ENCODE data around the gene SLC22A23.
"Not testable (repeated sequence)": the region's sequence is repeated elsewhere in the genome, so short reads cannot be mapped to it uniquely, and the experiment has no call there.

SLC22A23 gene

DNA sequence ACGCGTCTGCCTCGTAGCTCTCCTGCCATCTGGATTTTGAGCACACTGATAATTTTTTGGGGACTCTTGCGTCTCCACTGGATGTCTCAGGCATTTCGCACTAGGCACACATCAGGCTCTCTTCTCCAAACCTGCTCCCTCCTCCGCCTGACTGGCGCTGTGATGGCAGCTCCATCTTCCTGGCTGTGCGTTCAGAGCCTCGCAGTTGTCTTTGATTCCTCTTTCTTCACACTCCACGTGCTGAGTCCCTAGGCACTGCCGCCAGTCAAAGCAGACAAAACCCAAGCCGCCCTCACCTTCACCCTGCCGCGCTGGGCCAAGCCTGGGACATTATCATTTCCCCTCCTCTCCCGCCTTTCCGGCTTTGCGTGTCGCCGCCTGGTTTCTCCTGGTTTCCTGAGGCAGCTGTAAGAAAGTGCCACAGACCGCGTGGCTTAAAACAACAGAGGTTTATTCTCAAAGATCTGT, 197.3 kb downstream of the SLC22A23 start:
- DNase-seq = peak; percentile 36

GRCh38 chr6:3258720-3259490, 197.9 kb downstream of the SLC22A23 start, which contains the start of gene PSMG4:
Gene PSMG4, plus strand, starts transcription at chr6:3258947. Its CDS starts 76 bp downstream, at chr6:3259023.
- peak; percentile 94 for DNase-seq

GRCh38 chr6:3258201-3258600, 198.6 kb downstream of the SLC22A23 start:
- DNase-seq = no peak

DNA sequence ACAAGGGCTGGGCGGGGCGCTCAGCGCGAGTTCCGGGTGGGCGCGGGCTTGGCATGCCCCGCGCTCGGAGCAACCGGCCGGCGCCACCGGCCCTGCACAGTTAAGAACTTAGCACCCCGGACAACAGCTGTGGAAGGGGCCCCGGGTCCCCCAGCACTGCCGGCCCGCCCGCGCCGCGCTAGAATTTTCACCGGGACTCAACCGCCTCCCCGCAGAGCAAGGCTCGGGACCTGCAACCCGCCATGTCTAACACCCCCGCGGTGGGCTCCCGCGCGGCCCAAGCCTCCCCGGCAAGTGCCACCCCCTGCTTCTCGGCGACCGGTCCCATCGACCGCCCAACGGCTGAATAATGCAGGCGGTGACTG, 203.3 kb downstream of the SLC22A23 start:
- DNase-seq = no peak

GRCh38 chr6:3252861-3253596, 203.8 kb downstream of the SLC22A23 start:
- DNase-seq = no peak

GRCh38 chr6:3252369-3252768, 204.5 kb downstream of the SLC22A23 start:
- no peak for DNase-seq

GRCh38 chr6:3251462-3252314, 205.2 kb downstream of the SLC22A23 start:
- DNase-seq = peak; percentile 83

DNA sequence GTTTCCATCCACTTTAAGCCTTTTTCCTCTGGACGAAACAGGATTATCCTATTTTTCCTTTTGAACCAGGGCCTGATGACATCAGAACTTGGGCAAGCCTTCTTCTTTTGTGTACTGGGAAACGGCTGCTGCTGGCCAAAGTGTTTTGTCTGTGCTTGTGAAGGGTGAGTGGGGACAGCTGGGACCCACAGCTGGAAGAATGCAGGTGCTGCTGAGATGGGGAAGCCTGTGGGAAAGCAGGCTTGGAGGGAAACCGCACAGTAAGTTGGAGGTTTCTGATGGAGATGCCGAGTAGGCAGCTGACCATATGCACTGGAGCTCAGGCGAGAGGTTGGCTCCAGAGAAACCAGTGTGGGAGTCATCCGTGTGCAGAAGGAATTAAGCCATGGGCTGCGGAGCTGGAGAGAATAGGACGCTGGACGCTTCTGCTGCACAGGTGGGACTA, 206.6 kb downstream of the SLC22A23 start:
- no peak for DNase-seq

DNA sequence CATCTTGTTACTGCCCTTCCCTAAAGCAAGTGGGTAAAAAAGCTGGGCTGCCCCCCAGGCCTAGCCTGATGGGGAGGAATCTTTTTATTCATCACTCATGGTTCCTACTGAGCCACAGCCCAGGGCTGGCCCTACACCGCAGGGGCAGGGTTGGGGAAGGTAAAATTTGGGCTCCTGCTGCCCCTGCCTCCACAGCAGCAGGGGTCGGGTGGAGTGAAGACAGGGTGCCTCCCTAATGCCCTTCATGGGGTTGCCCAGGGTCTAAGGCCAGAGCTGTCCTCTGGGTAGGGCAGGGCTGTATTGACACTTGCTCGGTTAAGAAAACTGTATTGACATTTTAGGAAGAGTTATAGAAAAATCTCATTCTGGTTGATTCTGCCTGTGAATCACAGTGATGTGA, 207.0 kb downstream of the SLC22A23 start:
- DNase-seq = no peak

DNA sequence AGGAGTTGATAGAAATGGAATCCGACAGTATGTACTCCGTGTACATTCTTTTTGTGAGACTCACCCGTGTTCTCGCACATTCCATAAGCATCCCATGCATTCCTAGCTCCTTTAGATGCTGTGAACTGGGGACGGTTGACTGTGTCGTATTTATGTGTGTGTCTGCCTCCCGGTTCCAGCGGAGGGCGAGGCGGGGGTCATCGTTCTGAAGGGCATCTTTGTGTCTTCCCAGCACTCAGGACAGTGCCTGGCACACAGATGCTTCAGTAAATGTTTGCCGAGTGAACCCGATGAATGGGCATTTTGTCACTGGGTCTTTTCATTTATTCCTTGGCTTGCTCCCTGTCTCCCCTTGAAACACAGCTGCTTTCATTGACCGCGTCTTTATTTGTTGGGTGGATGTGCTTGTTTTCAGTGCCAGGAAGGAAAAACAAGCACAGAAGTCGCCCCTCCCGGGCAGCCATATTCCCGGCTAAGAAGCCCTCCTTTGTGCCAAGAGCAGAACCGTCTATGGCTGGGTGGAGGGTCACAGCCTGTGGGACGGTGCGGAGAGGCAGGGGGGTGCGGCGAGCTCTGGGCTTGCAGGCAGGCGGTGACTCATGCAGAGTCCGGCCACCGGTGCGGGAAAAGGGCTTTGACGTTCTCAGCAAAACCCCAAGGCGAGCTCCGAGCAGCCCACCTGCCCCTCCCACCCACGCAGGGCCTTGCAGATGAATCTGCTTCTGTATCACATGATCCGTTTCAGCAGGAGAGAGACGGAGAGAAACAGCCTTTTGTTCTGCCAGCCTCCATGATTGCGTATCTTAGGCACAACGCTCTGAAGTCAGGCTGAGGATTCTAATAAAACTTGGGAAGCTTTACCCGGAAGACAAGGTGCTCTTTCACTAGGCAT, 209.3 kb downstream of the SLC22A23 start:
- DNase-seq = no peak

DNA sequence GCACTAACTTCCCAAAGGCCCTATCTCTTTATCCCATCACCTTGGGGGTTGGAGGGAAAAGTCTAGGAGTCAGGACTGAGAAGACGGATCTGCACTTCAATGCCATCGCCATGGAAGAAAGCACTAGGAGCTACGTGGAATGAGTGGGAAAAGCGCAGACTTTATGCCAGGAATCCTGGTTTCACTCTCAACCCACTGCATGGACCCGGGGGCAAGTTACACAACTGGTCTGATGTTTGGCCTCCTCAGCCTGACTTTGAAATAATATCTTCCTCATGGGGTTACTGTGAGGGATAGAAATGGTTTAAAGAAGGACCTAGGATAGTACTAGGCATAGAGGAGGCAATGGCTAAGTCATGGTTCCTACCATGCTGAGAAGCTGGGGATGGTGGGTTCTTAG, 211.6 kb downstream of the SLC22A23 start:
- DNase-seq = no peak

- not testable (repeated sequence) for DNase-seq
Measured at GRCh38 chr6:3244832-3245161, 212.1 kb downstream of the SLC22A23 start.

DNA sequence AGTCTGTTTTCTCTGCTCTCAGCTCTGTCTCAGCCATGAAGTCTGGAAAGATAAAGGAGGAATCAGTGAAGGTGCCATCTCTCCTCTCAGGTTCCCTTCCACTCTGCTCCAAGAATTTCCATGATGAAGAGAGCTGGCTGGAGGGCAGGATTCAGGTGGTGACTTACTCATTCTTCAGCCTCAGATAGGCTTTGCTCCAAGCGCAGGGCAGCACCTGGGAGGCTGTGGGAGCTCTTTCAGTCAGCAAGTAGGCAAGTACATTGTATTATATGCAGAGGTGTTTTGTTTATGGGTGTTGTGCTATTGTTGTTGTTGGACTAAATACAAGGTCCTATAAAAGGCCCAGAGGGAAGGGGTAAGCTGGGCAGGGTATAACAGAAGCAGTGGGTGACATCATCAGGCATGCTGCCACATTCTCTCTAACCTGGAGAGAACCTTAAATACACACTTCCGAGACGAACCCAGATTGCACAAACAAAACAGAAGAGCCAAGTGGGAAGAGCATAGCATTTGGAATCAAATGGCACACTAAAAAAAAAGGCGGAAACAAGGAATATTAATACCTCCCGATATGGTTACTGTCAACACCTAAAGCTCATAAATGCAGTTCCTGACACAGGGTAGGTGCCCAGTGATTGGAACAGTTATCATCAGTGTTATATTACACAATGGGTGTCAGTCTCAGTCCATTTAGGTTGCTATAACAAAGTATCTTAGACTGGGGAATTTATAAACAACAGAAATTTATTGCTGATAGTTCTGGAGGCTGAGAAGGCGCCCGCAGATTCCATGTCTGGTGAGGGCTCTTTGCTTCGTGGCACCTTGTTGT, 212.6 kb downstream of the SLC22A23 start:
- DNase-seq = no peak

DNA sequence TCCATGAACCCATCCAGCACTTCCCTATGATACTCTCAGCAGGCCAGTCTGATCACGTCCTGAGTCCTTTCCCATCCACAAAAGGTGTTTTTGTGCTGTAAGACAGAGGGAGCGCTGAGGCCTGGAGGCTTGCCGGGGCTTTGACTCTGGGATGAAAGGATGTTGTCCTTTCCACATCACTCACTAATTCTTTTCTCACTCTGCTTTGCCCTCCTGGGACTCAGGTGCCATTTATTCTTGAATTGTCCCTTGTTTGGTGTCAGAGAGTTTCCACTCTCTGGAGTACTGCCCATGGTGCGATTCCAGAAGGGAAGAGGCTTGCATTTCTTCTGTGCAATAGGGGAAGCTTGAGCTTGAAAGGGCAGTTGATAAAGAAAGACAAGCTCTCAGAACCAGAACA, 214.1 kb downstream of the SLC22A23 start:
- no peak for DNase-seq

DNA sequence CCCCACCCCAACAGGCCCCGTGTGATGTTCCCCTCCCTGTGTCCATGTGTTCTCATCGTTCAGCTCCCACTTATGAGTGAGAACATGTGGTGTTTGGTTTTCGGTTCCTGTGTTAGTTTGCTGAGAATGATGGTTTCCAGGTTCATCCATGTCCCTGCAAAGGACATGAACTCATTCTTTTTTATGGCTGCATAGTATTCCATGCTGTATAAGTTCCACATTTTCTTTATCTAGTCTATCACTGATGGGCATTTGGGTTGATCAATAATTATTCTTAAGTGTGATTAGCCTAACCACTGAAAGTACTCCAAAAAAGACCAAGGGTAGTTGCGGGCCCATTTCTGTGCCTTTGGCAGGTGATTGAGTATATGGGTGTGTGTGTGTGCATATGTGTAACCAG, 215.1 kb downstream of the SLC22A23 start:
- not testable (repeated sequence) for DNase-seq

GRCh38 chr6:3240595-3240994, 216.3 kb downstream of the SLC22A23 start:
- no peak for DNase-seq

GRCh38 chr6:3239110-3239830, 217.6 kb downstream of the SLC22A23 start:
- no peak for DNase-seq

- no peak for DNase-seq
Measured at GRCh38 chr6:3237761-3238662, 218.8 kb downstream of the SLC22A23 start.

- no peak for DNase-seq
Measured at GRCh38 chr6:3236005-3236404, 220.8 kb downstream of the SLC22A23 start.
